ENCODE data around the gene OR10G2.

Gene OR10G2

DNA sequence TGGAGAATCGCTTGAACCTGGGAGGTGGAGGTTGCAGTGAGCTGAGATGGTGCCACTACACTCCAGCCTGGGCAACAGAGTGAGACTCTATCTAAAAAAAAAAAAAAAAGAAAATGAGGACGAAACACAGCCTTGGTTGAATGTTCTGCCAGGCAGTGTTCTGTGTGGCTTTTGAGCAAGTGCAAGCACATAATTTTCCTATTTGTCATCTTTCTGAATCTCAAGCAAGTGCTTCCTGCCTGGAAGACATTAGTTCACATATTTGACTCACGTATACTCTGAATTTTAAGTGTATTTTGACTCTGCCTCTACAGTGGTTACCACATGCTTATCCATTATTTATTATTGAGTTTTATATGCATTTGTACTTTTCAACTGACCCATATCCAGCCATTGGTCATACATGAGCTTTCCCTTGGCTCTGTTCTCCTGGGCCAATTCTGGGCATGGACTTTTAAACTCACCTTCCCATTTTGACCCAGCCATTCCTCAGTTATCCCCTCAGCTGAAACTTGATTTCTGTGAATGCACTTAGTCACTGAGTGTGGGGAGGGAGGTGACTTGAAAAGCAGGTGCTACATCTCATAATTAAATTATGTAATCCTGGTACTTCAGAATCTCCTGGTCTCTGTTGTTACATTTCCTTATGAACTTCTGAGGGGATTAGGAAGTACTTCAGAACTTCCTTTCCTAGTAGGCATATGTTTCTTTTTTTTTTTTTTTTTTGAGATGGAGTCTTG lies 8.1 kb downstream of the OR10G2 start:
- no peak overlapping the region for H3K4me3 ChIP-seq (ENCODE audit: insufficient read depth, low read length, poor library complexity, severe bottlenecking)
- H3K9ac ChIP-seq (ENCODE audit: low read length), result no peak overlapping the region
- no peaks in the 10 kb centered on the region for H3K9me2 ChIP-seq (replicated peaks; ENCODE audit: insufficient read depth, low read length)
- H4K20me1 ChIP-seq (ENCODE audit: low read depth, low read length), result no peaks in the 10 kb centered on the region
- H3K4me2 ChIP-seq (ENCODE audit: low read depth, low read length, poor library complexity, severe bottlenecking), result no peak overlapping the region
- no peak overlapping the region for H3K27ac ChIP-seq (ENCODE audit: low read depth, low read length)
- no peaks in the 10 kb centered on the region for H3K36me3 ChIP-seq (ENCODE audit: low read length)
- H2AFZ ChIP-seq (ENCODE audit: low read depth, low read length, severe bottlenecking), result no peak overlapping the region
- TF ChIP-seq, protein P1, sequence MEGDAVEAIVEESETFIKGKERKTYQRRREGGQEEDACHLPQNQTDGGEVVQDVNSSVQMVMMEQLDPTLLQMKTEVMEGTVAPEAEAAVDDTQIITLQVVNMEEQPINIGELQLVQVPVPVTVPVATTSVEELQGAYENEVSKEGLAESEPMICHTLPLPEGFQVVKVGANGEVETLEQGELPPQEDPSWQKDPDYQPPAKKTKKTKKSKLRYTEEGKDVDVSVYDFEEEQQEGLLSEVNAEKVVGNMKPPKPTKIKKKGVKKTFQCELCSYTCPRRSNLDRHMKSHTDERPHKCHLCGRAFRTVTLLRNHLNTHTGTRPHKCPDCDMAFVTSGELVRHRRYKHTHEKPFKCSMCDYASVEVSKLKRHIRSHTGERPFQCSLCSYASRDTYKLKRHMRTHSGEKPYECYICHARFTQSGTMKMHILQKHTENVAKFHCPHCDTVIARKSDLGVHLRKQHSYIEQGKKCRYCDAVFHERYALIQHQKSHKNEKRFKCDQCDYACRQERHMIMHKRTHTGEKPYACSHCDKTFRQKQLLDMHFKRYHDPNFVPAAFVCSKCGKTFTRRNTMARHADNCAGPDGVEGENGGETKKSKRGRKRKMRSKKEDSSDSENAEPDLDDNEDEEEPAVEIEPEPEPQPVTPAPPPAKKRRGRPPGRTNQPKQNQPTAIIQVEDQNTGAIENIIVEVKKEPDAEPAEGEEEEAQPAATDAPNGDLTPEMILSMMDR (IDR thresholded peaks at IDR 0.05; ENCODE audit: insufficient read depth, low read length, poor library complexity, severe bottlenecking), result no peak
- no peak for TF ChIP-seq EZH2phosphoT487 (conservative IDR thresholded peaks at IDR 0.05; ENCODE audit: low read length)
- H3K9me3 ChIP-seq (ENCODE audit: insufficient read depth, low read length), result no peaks in the 10 kb centered on the region
- H3K27me3 ChIP-seq (ENCODE audit: low read length), result no peaks in the 10 kb centered on the region
- no peaks in the 10 kb centered on the region for H3K79me2 ChIP-seq (ENCODE audit: insufficient read depth, low read length)
- H3F3A ChIP-seq (ENCODE audit: insufficient read depth), result no peaks in the 10 kb centered on the region

DNA sequence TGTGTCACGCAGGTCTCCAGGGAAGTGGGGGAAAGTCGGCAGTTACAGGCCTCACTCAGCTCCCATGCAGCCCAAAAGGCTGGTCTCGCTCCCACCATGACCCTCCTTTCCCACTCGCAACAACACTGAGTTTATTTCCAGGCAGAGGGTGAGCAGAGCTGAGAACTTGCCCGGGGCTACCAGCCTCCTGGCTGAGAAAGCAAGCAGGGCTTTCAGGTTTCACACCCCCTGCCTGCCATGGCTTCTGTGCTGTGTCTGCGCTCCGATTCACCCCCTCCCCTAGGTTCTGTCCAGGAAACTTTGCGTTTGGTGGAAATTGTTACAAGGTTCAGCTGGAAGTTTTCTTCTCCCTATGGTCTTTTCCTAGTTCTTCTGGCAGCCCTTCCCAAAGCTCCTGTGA lies 17.1 kb downstream of the OR10G2 start:
- Histone ChIP-seq H3K36me3 (ENCODE audit: low read length) (no peaks in the 10 kb centered on the region), H3K9ac (ENCODE audit: low read length) (no peak overlapping the region), H2AFZ (ENCODE audit: low read depth, low read length, severe bottlenecking) (no peak overlapping the region), H3K4me3 (ENCODE audit: insufficient read depth, low read length, poor library complexity, severe bottlenecking) (no peak overlapping the region), H3K4me2 (ENCODE audit: low read depth, low read length, poor library complexity, severe bottlenecking) (no peak overlapping the region), H3K79me2 (ENCODE audit: insufficient read depth, low read length) (no peaks in the 10 kb centered on the region), H3K9me3 (ENCODE audit: insufficient read depth, low read length) (no peaks in the 10 kb centered on the region), H3K27ac (ENCODE audit: low read depth, low read length) (no peak overlapping the region), H4K20me1 (ENCODE audit: low read depth, low read length) (no peaks in the 10 kb centered on the region), H3K27me3 (ENCODE audit: low read length) (no peaks in the 10 kb centered on the region), H3F3A (ENCODE audit: insufficient read depth) (no peaks in the 10 kb centered on the region), H3K9me2 (replicated peaks; ENCODE audit: insufficient read depth, low read length) (no peaks in the 10 kb centered on the region)
- TF ChIP-seq, protein P1 (IDR thresholded peaks at IDR 0.05; ENCODE audit: insufficient read depth, low read length, poor library complexity, severe bottlenecking), result no peak

DNA sequence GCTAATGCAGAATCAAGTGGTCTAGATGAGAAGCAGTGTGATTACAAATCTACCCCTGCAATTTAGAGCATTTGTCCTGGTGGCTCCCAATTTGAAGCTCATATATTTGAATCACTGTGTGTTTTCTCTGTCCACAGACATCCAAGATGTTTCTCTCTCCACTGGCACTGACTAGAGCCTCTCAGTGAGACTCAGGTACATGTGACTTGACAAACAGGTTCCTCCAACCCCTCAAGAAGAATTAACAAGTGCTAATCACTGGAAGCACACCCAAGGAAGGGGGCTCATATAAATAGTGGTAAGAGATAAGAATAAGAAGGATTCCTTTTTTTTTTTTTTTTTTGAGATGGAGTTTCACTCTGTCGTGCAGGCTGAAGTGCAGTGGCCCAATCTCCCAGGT lies 20.5 kb downstream of the OR10G2 start:
- Histone ChIP-seq H3F3A (ENCODE audit: insufficient read depth) (no peaks in the 10 kb centered on the region), H3K9me2 (replicated peaks; ENCODE audit: insufficient read depth, low read length) (no peaks in the 10 kb centered on the region), H3K9ac (ENCODE audit: low read length) (no peak overlapping the region), H3K27me3 (ENCODE audit: low read length) (no peaks in the 10 kb centered on the region), H3K79me2 (ENCODE audit: insufficient read depth, low read length) (no peaks in the 10 kb centered on the region), H3K4me3 (ENCODE audit: insufficient read depth, low read length, poor library complexity, severe bottlenecking) (no peak overlapping the region), H3K36me3 (ENCODE audit: low read length) (no peaks in the 10 kb centered on the region), H3K4me2 (ENCODE audit: low read depth, low read length, poor library complexity, severe bottlenecking) (no peak overlapping the region), H2AFZ (ENCODE audit: low read depth, low read length, severe bottlenecking) (no peak overlapping the region), H4K20me1 (ENCODE audit: low read depth, low read length) (no peaks in the 10 kb centered on the region), H3K9me3 (ENCODE audit: insufficient read depth, low read length) (no peaks in the 10 kb centered on the region), H3K27ac (ENCODE audit: low read depth, low read length) (no peak overlapping the region)
- no peak for TF ChIP-seq EZH2phosphoT487 (conservative IDR thresholded peaks at IDR 0.05; ENCODE audit: low read length)
- TF ChIP-seq, protein P1 (IDR thresholded peaks at IDR 0.05; ENCODE audit: insufficient read depth, low read length, poor library complexity, severe bottlenecking), result no peak

Data from SU-DHL-6 (cell line).